OCI-LY7 (cell line): ENCODE results near the gene BICDL1. TPM values are rescaled to one million over a fixed set of nuclear protein-coding genes. Genes with fewer than 3 reads are reported as not detected.

Experiments used
- BruUV-seq: library from RNA; stranded (reverse); fragments of 400-500 nt; replicated peaks from 2 replicates; lab custom pipeline; 2021; lab: Mats Ljungman, UMichigan
- CTCF ChIA-PET: fragments of 300-600 bp; sonication (Branson Sonifier 250); formaldehyde crosslinking; loops from one replicate; lab custom pipeline; 2022; ENCODE audit warnings: antibody characterized with exemption; ENCODE audit not compliant: unreplicated experiment; lab: Charles Lee
- POLR2A ChIA-PET: fragments of 300-600 bp; sonication (Branson Sonifier 250); formaldehyde crosslinking; loops from one replicate; lab custom pipeline; 2022; ENCODE audit warnings: antibody characterized with exemption; lab: Charles Lee
- DNase-seq: peaks from one replicate; pipeline ENCODE4 v3.0.0-alpha.2; 2015; ENCODE audit warnings: low spot score
- H2AFZ ChIP-seq: fragments of 200-600 bp; sonication (generic), shearing (Covaris generic); 2 replicates; pipeline ENCODE4 v1.6.1; 2014; ENCODE audit warnings: mild to moderate bottlenecking, antibody characterized with exemption, low read length, moderate library complexity
- H3K27ac ChIP-seq: fragments of 200-600 bp; sonication (generic); 2 replicates; pipeline ENCODE4 v1.5.1; 2014; ENCODE audit warnings: mixed run types, low read depth, mild to moderate bottlenecking, moderate library complexity, low read length, inconsistent platforms; ENCODE audit not compliant: poor library complexity, severe bottlenecking
- H3K36me3 ChIP-seq: fragments of 200-600 bp; sonication (generic); 2 replicates; pipeline ENCODE4 v1.6.1; 2014; ENCODE audit warnings: mild to moderate bottlenecking, antibody characterized with exemption, low read length, moderate library complexity, mixed read lengths; ENCODE audit not compliant: insufficient read depth
- H3K4me1 ChIP-seq: fragments of 200-600 bp; sonication (generic); 2 replicates; pipeline ENCODE4 v1.5.1; 2014; ENCODE audit warnings: mild to moderate bottlenecking, low read length; ENCODE audit not compliant: insufficient read depth, poor library complexity, severe bottlenecking
- H3K4me2 ChIP-seq: fragments of 200-600 bp; sonication (generic); 2 replicates; pipeline ENCODE4 v1.6.1; 2014; ENCODE audit warnings: mild to moderate bottlenecking, low read length
- H3K4me3 ChIP-seq: fragments of 200-600 bp; sonication (generic); 2 replicates; pipeline ENCODE4 v1.5.1; 2014; ENCODE audit warnings: mild to moderate bottlenecking, low read depth, low read length; ENCODE audit not compliant: poor library complexity, severe bottlenecking
- H3K79me2 ChIP-seq: fragments of 200-600 bp; sonication (generic); 2 replicates; pipeline ENCODE4 v1.6.1; 2016; ENCODE audit warnings: low read depth, mild to moderate bottlenecking, low read length, moderate library complexity, mixed read lengths; ENCODE audit not compliant: insufficient read depth
- H3K9me2 ChIP-seq: fragments of 200-600 bp; sonication (generic); 2 replicates; pipeline ENCODE4 v1.6.1; 2016; ENCODE audit warnings: mild to moderate bottlenecking, low read length, mixed read lengths; ENCODE audit not compliant: insufficient read depth
- H3K9me3 ChIP-seq: fragments of 200-600 bp; sonication (generic); 2 replicates; pipeline ENCODE4 v1.6.1; 2014; ENCODE audit warnings: mild to moderate bottlenecking, mixed run types, low read length, mixed read lengths
- H4K20me1 ChIP-seq: fragments of 200-600 bp; sonication (generic); 2 replicates; pipeline ENCODE4 v1.6.1; 2014; ENCODE audit warnings: mild to moderate bottlenecking, antibody characterized with exemption, low read length, moderate library complexity, mixed read lengths; ENCODE audit not compliant: insufficient read depth
- EZH2phosphoT487 ChIP-seq: fragments of 200-600 bp; sonication (generic); IDR thresholded peaks from 2 replicates; pipeline ENCODE4 v1.6.1; 2018; ENCODE audit warnings: low read depth, borderline replicate concordance, mild to moderate bottlenecking, mixed run types, antibody characterized with exemption, low read length, moderate library complexity, mixed read lengths
- intact Hi-C: fragments of 100-400 bp; cut with micrococcal nuclease; formaldehyde crosslinking; loops from one replicate; pipeline ENCODE4 v1.10.0; 2022; ENCODE audit not compliant: unreplicated experiment
- total RNA-seq, 2 experiments: library from RNA; depleted of rRNA in 1 of 2; stranded (reverse); fragments of >200 nt in 1 of 2; shearing (Covaris generic) in 1 of 2; gene quantifications; 2 replicates each; pipeline ENCODE4 v1.2.3, GENCODE V29; 2014 to 2022
- TF ChIP-seq, protein P1 (sequence below): fragments of 200-600 bp; sonication (generic); conservative IDR thresholded peaks from 2 replicates; pipeline ENCODE4 v1.5.1; 2014; ENCODE audit warnings: mild to moderate bottlenecking, antibody characterized with exemption, low read length, moderate library complexity, mixed read lengths

BICDL1 gene
- total RNA-seq, 2 experiments from 2014 or later, result 6.5 to 22.6 TPM

- CTCF ChIA-PET, result no interaction called here
- BruUV-seq, result no TSS peak
- no peaks in the 10 kb centered on the region for H3K79me2 ChIP-seq
- POLR2A ChIA-PET, result no interaction called here
- H3K4me2 ChIP-seq, result no peak overlapping the region
- no peaks in the 10 kb centered on the region for H3K9me3 ChIP-seq
- no peak for TF ChIP-seq EZH2phosphoT487
- TF ChIP-seq, protein P1, sequence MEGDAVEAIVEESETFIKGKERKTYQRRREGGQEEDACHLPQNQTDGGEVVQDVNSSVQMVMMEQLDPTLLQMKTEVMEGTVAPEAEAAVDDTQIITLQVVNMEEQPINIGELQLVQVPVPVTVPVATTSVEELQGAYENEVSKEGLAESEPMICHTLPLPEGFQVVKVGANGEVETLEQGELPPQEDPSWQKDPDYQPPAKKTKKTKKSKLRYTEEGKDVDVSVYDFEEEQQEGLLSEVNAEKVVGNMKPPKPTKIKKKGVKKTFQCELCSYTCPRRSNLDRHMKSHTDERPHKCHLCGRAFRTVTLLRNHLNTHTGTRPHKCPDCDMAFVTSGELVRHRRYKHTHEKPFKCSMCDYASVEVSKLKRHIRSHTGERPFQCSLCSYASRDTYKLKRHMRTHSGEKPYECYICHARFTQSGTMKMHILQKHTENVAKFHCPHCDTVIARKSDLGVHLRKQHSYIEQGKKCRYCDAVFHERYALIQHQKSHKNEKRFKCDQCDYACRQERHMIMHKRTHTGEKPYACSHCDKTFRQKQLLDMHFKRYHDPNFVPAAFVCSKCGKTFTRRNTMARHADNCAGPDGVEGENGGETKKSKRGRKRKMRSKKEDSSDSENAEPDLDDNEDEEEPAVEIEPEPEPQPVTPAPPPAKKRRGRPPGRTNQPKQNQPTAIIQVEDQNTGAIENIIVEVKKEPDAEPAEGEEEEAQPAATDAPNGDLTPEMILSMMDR, result no peak
- intact Hi-C loops, result no loop called here
- H4K20me1 ChIP-seq, result no peaks in the 10 kb centered on the region
- no peaks in the 10 kb centered on the region for H3K9me2 ChIP-seq
- H3K4me3 ChIP-seq, result no peak overlapping the region
- peaks cover 3% of the 10 kb centered on the region; the same call in 1 of the 2 replicates for H3K36me3 ChIP-seq
- H3K27ac ChIP-seq, result no peak overlapping the region
- H3K4me1 ChIP-seq, result no peaks in the 10 kb centered on the region
- H2AFZ ChIP-seq, result no peak overlapping the region
- DNase-seq, result no peak
Observed at GRCh38 chr12:120061575-120062214, 72.7 kb downstream of the BICDL1 start.

DNA sequence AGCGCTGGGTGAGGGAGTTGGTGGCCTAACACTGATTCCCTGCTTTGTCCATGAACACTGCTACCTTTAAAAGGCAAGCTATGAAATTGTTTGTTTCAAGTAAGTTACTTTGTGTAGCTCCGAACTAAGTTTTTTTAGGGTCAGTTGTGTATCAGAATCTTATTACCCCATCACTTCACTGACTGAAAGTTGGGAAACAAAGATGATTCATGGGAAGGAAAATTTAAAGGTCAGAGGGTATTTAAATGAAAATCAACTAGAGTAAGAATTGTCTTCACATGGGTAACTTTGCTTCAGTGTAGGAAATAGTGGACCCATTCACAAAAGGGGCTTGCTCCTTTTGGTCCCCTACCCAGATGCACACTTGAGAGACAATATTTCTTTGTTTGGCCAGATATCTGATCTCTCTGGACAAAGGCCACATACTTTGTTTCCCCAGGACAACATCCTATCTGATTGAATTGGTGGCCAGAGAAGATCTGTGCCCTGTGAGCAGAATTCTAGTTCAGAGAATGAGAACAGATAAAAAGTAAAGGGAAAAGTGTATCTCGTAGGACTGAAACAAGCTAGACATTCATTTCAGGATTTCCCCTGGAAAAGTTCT is 74.0 kb downstream of the BICDL1 start:
- H3K36me3 ChIP-seq, result peaks cover 3% of the 10 kb centered on the region; the same call in 1 of the 2 replicates
- H4K20me1 ChIP-seq, result no peaks in the 10 kb centered on the region
- H3K9me2 ChIP-seq, result no peaks in the 10 kb centered on the region
- H3K9me3 ChIP-seq, result no peaks in the 10 kb centered on the region
- TF ChIP-seq, protein P1, result no peak
- TF ChIP-seq EZH2phosphoT487, result no peak
- no TSS peak for BruUV-seq
- DNase-seq, result no peak
- no peak overlapping the region for H3K27ac ChIP-seq
- H3K4me3 ChIP-seq, result no peak overlapping the region
- H3K4me1 ChIP-seq, result no peaks in the 10 kb centered on the region
- no peak overlapping the region for H3K4me2 ChIP-seq
- ChIA-PET POLR2A (no interaction called here), CTCF (no interaction called here)
- H3K79me2 ChIP-seq, result no peaks in the 10 kb centered on the region
- no peak overlapping the region for H2AFZ ChIP-seq
- intact Hi-C loops, result no loop called here
